ENCODE measurements around the gene TMEM52. TPM values are rescaled to one million over a fixed set of nuclear protein-coding genes. Genes with fewer than 3 reads are reported as not detected.
A peak's percentile ranks its signal among the peaks of the same experiment; 100 is the strongest.

The TMEM52 gene
- 1 to 10 TPM in 6 of 7 donors, not detected in 1; 1.1 to 4.7 (median 1.8) TPM for total RNA-seq
- 1 to 10 TPM in 1 of 3 donors, under 1 TPM in 2; 0.35 to 1.9 (median 0.64) TPM for polyA plus RNA-seq
- long read RNA-seq, donor 1, result 0 reads
- long read RNA-seq, donor 2, partial matches to known transcripts, result 0 of 2 reads
- long read RNA-seq, donor 2, other reads (novel, unspliced or antisense), result 0 of 2 reads

- WGBS, 5 donors, result 0 to 1% (median 1%) methylated on average over 24 to 44 of the region's 44 CpGs; no CpG with 5 or more reads in 1 of the 5 donors
- H3K4me3 ChIP-seq, result peak within 1 kb of the TSS; percentile 17 to 84 (median 61)
- no peaks in the 10 kb centered on the region for H3K9me3 ChIP-seq
- H3K36me3 ChIP-seq, result no peaks in the 10 kb centered on the region
- H3K4me1 ChIP-seq, result peaks cover 8 to 62% (median 35%) of the 10 kb centered on the region in 6 donors
- TF ChIP-seq CTCF (IDR thresholded peaks at IDR 0.05 in 8 of 11, conservative IDR thresholded peaks at IDR 0.05 in 3 of 11) (peak in 3 of 11 experiments; percentile 5 to 36 (median 6)), POLR2A (IDR thresholded peaks at IDR 0.05) (no peak), POLR2AphosphoS5 (IDR thresholded peaks at IDR 0.05) (peak in 1 of 3 donors; percentile 62)
- intact Hi-C loops (cut with DNase I; ENCODE audit: low total_unique reads), result no loop called here
- H3K27me3 ChIP-seq (replicated peaks in 1 of 7), result peaks cover 0 to 16% (median 0%) of the 10 kb centered on the region in 7 donors
- DNase-seq, result no peak
- peak within 1 kb of the TSS in 7 of 8 donors; percentile 58 to 78 (median 64) for H3K27ac ChIP-seq
Measured at GRCh38 chr1:1918901-1919303, at the start of gene TMEM52. Gene TMEM52, minus strand, starts transcription at chr1:1919279. Its CDS starts 14 bp downstream, at chr1:1919265.

GRCh38 chr1:1967879-1968278 lies 48.8 kb upstream of the TMEM52 start:
- DNase-seq, result no peak
- 74 to 90% (median 82%) methylated on average over 3 of the region's 3 CpGs for WGBS, 5 donors
- no peaks in the 10 kb centered on the region for H3K36me3 ChIP-seq
- intact Hi-C loops (cut with DNase I; ENCODE audit: low total_unique reads), result no loop called here
- peaks cover 0 to 53% (median 9%) of the 10 kb centered on the region in 7 donors for H3K27me3 ChIP-seq (replicated peaks in 1 of 7)
- H3K4me1 ChIP-seq, result no peaks in the 10 kb centered on the region
- TF ChIP-seq POLR2A (IDR thresholded peaks at IDR 0.05) (no peak), CTCF (IDR thresholded peaks at IDR 0.05 in 8 of 11, conservative IDR thresholded peaks at IDR 0.05 in 3 of 11) (no peak), POLR2AphosphoS5 (IDR thresholded peaks at IDR 0.05) (no peak)
- no peaks in the 10 kb centered on the region for H3K9me3 ChIP-seq
- no peak overlapping the region for H3K27ac ChIP-seq
- no peak overlapping the region for H3K4me3 ChIP-seq

GRCh38 chr1:1967151-1967550 lies 48.1 kb upstream of the TMEM52 start:
- intact Hi-C loops (cut with DNase I; ENCODE audit: low total_unique reads), result no loop called here
- Histone ChIP-seq H3K4me3 (no peak overlapping the region), H3K36me3 (no peaks in the 10 kb centered on the region), H3K9me3 (no peaks in the 10 kb centered on the region), H3K27me3 (replicated peaks in 1 of 7) (peaks cover 0 to 52% (median 9%) of the 10 kb centered on the region in 7 donors), H3K4me1 (no peaks in the 10 kb centered on the region), H3K27ac (no peak overlapping the region)
- WGBS, 5 donors, result 50 to 69% (median 53%) methylated on average over 12 to 16 of the region's 16 CpGs
- TF ChIP-seq POLR2AphosphoS5 (IDR thresholded peaks at IDR 0.05), result no peak
- TF ChIP-seq POLR2A (IDR thresholded peaks at IDR 0.05), result no peak
- no peak for DNase-seq

- Histone ChIP-seq H3K9me3 (no peaks in the 10 kb centered on the region), H3K4me3 (no peak overlapping the region), H3K27me3 (replicated peaks in 1 of 7) (peaks cover 0 to 60% (median 9%) of the 10 kb centered on the region in 7 donors), H3K36me3 (no peaks in the 10 kb centered on the region), H3K27ac (no peak overlapping the region), H3K4me1 (no peaks in the 10 kb centered on the region)
- DNase-seq, result no peak
- intact Hi-C loops (cut with DNase I; ENCODE audit: low total_unique reads), result no loop called here
- 60 to 74% (median 70%) methylated on average over 36 to 38 of the region's 38 CpGs for WGBS, 5 donors
- no peak for TF ChIP-seq POLR2A (IDR thresholded peaks at IDR 0.05)
- TF ChIP-seq POLR2AphosphoS5 (IDR thresholded peaks at IDR 0.05), result no peak
- TF ChIP-seq CTCF (IDR thresholded peaks at IDR 0.05 in 8 of 11, conservative IDR thresholded peaks at IDR 0.05 in 3 of 11), result no peak
Measured at GRCh38 chr1:1966071-1966740, 47.1 kb upstream of the TMEM52 start.

All from spleen (tissue), 13 donors.